Endothelial cell of umbilical vein (primary cell): ENCODE results near the gene METRNL. TPM values are rescaled to one million over a fixed set of nuclear protein-coding genes. Genes with fewer than 3 reads are reported as not detected.
"Not testable (repeated sequence)": the region's sequence is repeated elsewhere in the genome, so short reads cannot be mapped to it uniquely, and the experiment has no call there.

Experiments
- BruUV-seq: library from RNA; stranded (reverse); fragments of 400-500 nt; replicated peaks from 2 replicates; lab custom pipeline; 2021; lab: Mats Ljungman, UMichigan
- CTCF ChIA-PET: fragments of 300-600, 350-600 bp; sonication (Branson Sonifier 250); formaldehyde crosslinking; loops from one replicate; lab custom pipeline; 2021; ENCODE audit warnings: antibody characterized with exemption, inconsistent platforms; lab: Charles Lee
- POLR2A ChIA-PET: fragments of 300-600, 350-600 bp; sonication (Branson Sonifier 250); formaldehyde crosslinking; loops from one replicate; lab custom pipeline; 2021; ENCODE audit warnings: antibody characterized with exemption, inconsistent platforms; lab: Charles Lee
- DNase-seq: peaks from one replicate; pipeline ENCODE4 v3.0.0-alpha.2; 2011; ENCODE audit warnings: low read depth, low spot score
- FAIRE-seq: peaks from 2 replicates; lab custom pipeline; 2011; peaks lifted over from hg19 to GRCh38; lab: Jason Lieb, UNC
- H2AFZ ChIP-seq: 2 replicates; pipeline ENCODE4 v1.6.0; 2012; ENCODE audit warnings: low read depth, low read length, control low read depth, inconsistent platforms
- H3K27ac ChIP-seq: 2 replicates; pipeline ENCODE4 v1.5.1; 2011; ENCODE audit warnings: low read depth, mild to moderate bottlenecking, control low read depth, low read length, moderate library complexity; ENCODE audit not compliant: insufficient read depth
- H3K27me3 ChIP-seq, 2 experiments: 2 replicates each; pipeline versions ENCODE4 v1.6.0 to v1.6.1; 2011; ENCODE audit warnings: low read length in 2 of 2, mixed read lengths in 1 of 2; ENCODE audit not compliant: control insufficient read depth in 2 of 2, insufficient read depth in 2 of 2
- H3K36me3 ChIP-seq, 2 experiments: 2 replicates in 1 of 2; 3 replicates in 1 of 2; pipeline ENCODE4 v1.5.1; 2011; ENCODE audit warnings: low read length in 2 of 2, mild to moderate bottlenecking in 1 of 2, moderate library complexity in 1 of 2; ENCODE audit not compliant: control insufficient read depth in 2 of 2, insufficient read depth in 2 of 2; ENCODE audit errors: extremely low read depth in 1 of 2
- H3K4me1 ChIP-seq: 3 replicates; pipeline ENCODE4 v1.5.1; 2011; ENCODE audit warnings: mild to moderate bottlenecking, low read length; ENCODE audit not compliant: control insufficient read depth, insufficient read depth; ENCODE audit errors: extremely low read depth
- H3K4me2 ChIP-seq: 2 replicates; pipeline ENCODE4 v1.6.1; 2011; ENCODE audit warnings: low read length, control low read depth, mixed read lengths; ENCODE audit not compliant: insufficient read depth
- H3K4me3 ChIP-seq, 3 experiments: fragments of 200-600 bp in 1 of 3; sonication (generic), shearing (Covaris generic) in 1 of 3; replicated peaks in 1 of 3; 2 replicates each; pipeline ENCODE4 v1.5.1; 2011 to 2016; ENCODE audit warnings: control low read depth in 3 of 3, low read length in 3 of 3, mild to moderate bottlenecking in 2 of 3, inconsistent platforms in 1 of 3, low read depth in 1 of 3, moderate library complexity in 1 of 3; ENCODE audit not compliant: insufficient read depth in 1 of 3
- H3K79me2 ChIP-seq: 2 replicates; pipeline ENCODE4 v1.6.0; 2012; ENCODE audit warnings: low read length, inconsistent platforms; ENCODE audit not compliant: control insufficient read depth, insufficient read depth
- H3K9ac ChIP-seq: replicated peaks from 2 replicates; pipeline ENCODE3; 2011; ENCODE audit warnings: low read length, control low read depth; ENCODE audit not compliant: insufficient read depth; ENCODE audit errors: extremely low read depth
- H3K9me1 ChIP-seq: replicated peaks from 3 replicates; pipeline ENCODE4 v1.6.0; 2011; ENCODE audit warnings: mild to moderate bottlenecking, low read length; ENCODE audit not compliant: control insufficient read depth, insufficient read depth; ENCODE audit errors: extremely low read depth
- H3K9me3 ChIP-seq: replicated peaks from 2 replicates; pipeline ENCODE4 v1.5.1; 2012; ENCODE audit warnings: low read length, inconsistent platforms; ENCODE audit not compliant: control insufficient read depth, insufficient read depth
- H4K20me1 ChIP-seq: replicated peaks from 2 replicates; pipeline ENCODE3; 2011; ENCODE audit warnings: mild to moderate bottlenecking, low read length; ENCODE audit not compliant: control insufficient read depth, insufficient read depth; ENCODE audit errors: extremely low read depth
- CTCF ChIP-seq, 2 donors: IDR thresholded peaks; 1 replicate in 1 of 2; 2 replicates in 1 of 2; pipeline ENCODE4 v1.5.1; 2011; ENCODE audit warnings: low read length in 2 of 2, mild to moderate bottlenecking in 2 of 2, moderate library complexity in 2 of 2, control low read depth in 1 of 2, inconsistent platforms in 1 of 2, low read depth in 1 of 2; ENCODE audit not compliant: insufficient read depth in 1 of 2; ENCODE audit errors: extremely low read depth in 1 of 2
- EZH2 ChIP-seq: IDR thresholded peaks from 2 replicates; pipeline ENCODE4 v1.6.1; 2012; ENCODE audit warnings: borderline replicate concordance, low read depth, mild to moderate bottlenecking, moderate library complexity, low read length, inconsistent platforms; ENCODE audit not compliant: severe bottlenecking
- FOS ChIP-seq: IDR thresholded peaks from 2 replicates; pipeline ENCODE4 v1.6.1; 2011; ENCODE audit warnings: mild to moderate bottlenecking, low read length, moderate library complexity, borderline replicate concordance; ENCODE audit not compliant: insufficient read depth
- GATA2 ChIP-seq: IDR thresholded peaks from 2 replicates; pipeline ENCODE4 v1.7.0; 2011; ENCODE audit warnings: low read depth, mild to moderate bottlenecking, moderate library complexity, mixed read lengths, low read length; ENCODE audit not compliant: insufficient read length, insufficient read depth
- JUN ChIP-seq: IDR thresholded peaks from 2 replicates; pipeline ENCODE4 v1.6.1; 2011; ENCODE audit warnings: borderline replicate concordance, low read depth; ENCODE audit not compliant: insufficient read length, insufficient read depth
- MAX ChIP-seq: IDR thresholded peaks from 2 replicates; pipeline ENCODE4 v1.6.1; 2011; ENCODE audit not compliant: insufficient read depth, insufficient read length
- MYC ChIP-seq: IDR thresholded peaks from one replicate; pipeline ENCODE4 v1.6.1; 2011; ENCODE audit warnings: mild to moderate bottlenecking, low read depth, low read length
- POLR2A ChIP-seq: IDR thresholded peaks from 2 replicates; pipeline ENCODE4 v1.6.1; 2012; ENCODE audit warnings: low read depth, mild to moderate bottlenecking, control low read depth, low read length
- POLR2AphosphoS5 ChIP-seq: IDR thresholded peaks from 2 replicates; pipeline ENCODE4 v1.6.1; 2012; ENCODE audit warnings: low read depth, mild to moderate bottlenecking, control low read depth, low read length, moderate library complexity; ENCODE audit not compliant: insufficient read depth
- dilution Hi-C: fragments of 300-500 bp; cut with MboI; formaldehyde crosslinking; loops from one replicate; pipeline ENCODE4 v1.15.0; 2019; ENCODE audit warnings: low sequenced_read_pairs; ENCODE audit not compliant: extremely low pct_ligation_motif_present
- intact Hi-C: fragments of 100-400 bp; cut with micrococcal nuclease; formaldehyde crosslinking; loops from one replicate; pipeline ENCODE4 v1.10.0; 2022
- polyA plus RNA-seq, 4 experiments: library from polyadenylated mRNA; depleted of rRNA in 3 of 4; stranded (reverse) in 3 of 4; unstranded in 1 of 4; fragments of >200 nt; gene quantifications; 2 replicates each; pipeline versions ENCODE4 v1.2.1 to v1.2.3, GENCODE V29; 2011 to 2012; ENCODE audit warnings: missing spikeins in 1 of 4
- total RNA-seq: library from RNA; stranded (reverse); gene quantifications from 2 replicates; pipeline ENCODE4 v1.2.3, GENCODE V29; 2021

Gene METRNL
- total and polyA plus RNA-seq, 2 donors (not counting 3 experiments of a cell fraction or from before 2014, with no cell fraction given) = 29.5 to 54.4 TPM

GRCh38 chr17:83037874-83038165 is 41.6 kb upstream of the METRNL start:
- no peak overlapping the region for H3K4me3 ChIP-seq
- CTCF ChIA-PET = no interaction called here
- H3K4me2 ChIP-seq = no peak overlapping the region
- BruUV-seq = no TSS peak
- no peaks in the 10 kb centered on the region for H3K36me3 ChIP-seq
- H4K20me1 ChIP-seq = no peaks in the 10 kb centered on the region
- H3K9me3 ChIP-seq = no peaks in the 10 kb centered on the region
- no peak for DNase-seq
- H2AFZ ChIP-seq = no peak overlapping the region
- H3K4me1 ChIP-seq = no peaks in the 10 kb centered on the region
- H3K79me2 ChIP-seq = no peaks in the 10 kb centered on the region
- H3K27me3 ChIP-seq = no peaks in the 10 kb centered on the region
- no peak for TF ChIP-seq POLR2AphosphoS5
- TF ChIP-seq POLR2A = no peak
- no peak for TF ChIP-seq JUN
- no peak for TF ChIP-seq MYC
- TF ChIP-seq FOS = no peak
- TF ChIP-seq CTCF (IDR thresholded peaks at IDR 0.05; ENCODE audit: extremely low read depth in 1 of 2, insufficient read depth in 1 of 2, low read depth in 1 of 2, low read length in 2 of 2) = no peak
- no peak for TF ChIP-seq GATA2
- TF ChIP-seq MAX = no peak
- TF ChIP-seq EZH2 = no peak
- POLR2A ChIA-PET = no interaction called here
- no peak overlapping the region for H3K27ac ChIP-seq
- intact Hi-C loops = no loop called here
- FAIRE-seq = no peak
- H3K9me1 ChIP-seq = no peaks in the 10 kb centered on the region
- dilution Hi-C loops = no loop called here
- no peak overlapping the region for H3K9ac ChIP-seq

GRCh38 chr17:83038983-83039382 is 40.4 kb upstream of the METRNL start:
- H3K4me1 ChIP-seq, H4K20me1 ChIP-seq, H3K4me2 ChIP-seq, H3K27ac ChIP-seq, DNase-seq, H3K27me3 ChIP-seq, H3K9me3 ChIP-seq, FAIRE-seq, POLR2A ChIA-PET, H3K79me2 ChIP-seq, intact Hi-C loops, H3K36me3 ChIP-seq, dilution Hi-C loops, H3K9me1 ChIP-seq, H3K9ac ChIP-seq, H3K4me3 ChIP-seq, BruUV-seq, H2AFZ ChIP-seq: not testable (repeated sequence)
- CTCF ChIA-PET = interaction anchor here (0.6 kb wide), 1 partner anchor 10 kb away, joined by 3 read pairs; no protein-coding TSS in a partner anchor
